Hematopoietic multipotent progenitor cell (in vitro differentiated cells): ENCODE results near the gene GIPC2. TPM values are rescaled to one million over a fixed set of nuclear protein-coding genes. Genes with fewer than 3 reads are reported as not detected.
"Not testable (repeated sequence)": the region's sequence is repeated elsewhere in the genome, so short reads cannot be mapped to it uniquely, and the experiment has no call there.

Experiments used
- DNase-seq, 3 donors: peaks; one replicate each; pipeline ENCODE4 v3.0.0-alpha.2; 2011 to 2015; ENCODE audit warnings: low read depth in 2 of 3, low spot score in 2 of 3
- total RNA-seq: library from RNA; depleted of rRNA; stranded (reverse); fragments of >200 nt; gene quantifications from one replicate; pipeline ENCODE4 v1.2.3, GENCODE V29; 2012

GIPC2 gene
- total RNA-seq, 1 donor: 0.54 TPM

- DNase-seq: no peak
Measured at GRCh38 chr1:78061825-78062523, 16.2 kb downstream of the GIPC2 start.

DNA sequence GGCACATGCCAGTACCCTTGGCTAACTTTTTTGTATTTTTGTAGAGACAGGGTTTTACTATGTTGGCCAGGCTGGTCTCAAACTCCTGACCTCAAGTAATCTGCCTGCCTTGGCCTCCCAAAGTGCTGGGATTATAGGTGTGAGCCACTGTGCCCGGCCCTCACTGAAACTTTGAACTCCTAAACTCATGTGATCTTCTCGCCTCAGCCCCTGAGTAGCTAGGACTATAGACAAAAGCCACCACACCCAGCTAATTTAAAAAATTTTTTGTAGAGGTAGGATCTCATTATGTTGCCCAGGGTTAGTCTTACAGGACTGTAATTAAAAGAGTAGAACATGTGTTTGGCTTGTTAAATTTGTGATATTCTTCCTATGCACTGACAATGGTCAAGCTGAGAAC lies 19.1 kb downstream of the GIPC2 start:
- not testable (repeated sequence) for DNase-seq

- no peak for DNase-seq
Measured at GRCh38 chr1:78068681-78069283, 23.0 kb downstream of the GIPC2 start.

- no peak for DNase-seq
Measured at GRCh38 chr1:78069784-78070183, 24.0 kb downstream of the GIPC2 start.

GRCh38 chr1:78070210-78070609 lies 24.4 kb downstream of the GIPC2 start:
- no peak for DNase-seq

- DNase-seq: no peak
Measured at GRCh38 chr1:78070758-78071157, 25.0 kb downstream of the GIPC2 start.

- DNase-seq: no peak
Measured at GRCh38 chr1:78071696-78072095, 25.9 kb downstream of the GIPC2 start.

- DNase-seq: no peak
Measured at GRCh38 chr1:78072216-78072615, 26.4 kb downstream of the GIPC2 start.

- no peak for DNase-seq
Measured at GRCh38 chr1:78073441-78073840, 27.7 kb downstream of the GIPC2 start.

- no peak for DNase-seq
Measured at GRCh38 chr1:78075621-78076020, 29.9 kb downstream of the GIPC2 start.

DNA sequence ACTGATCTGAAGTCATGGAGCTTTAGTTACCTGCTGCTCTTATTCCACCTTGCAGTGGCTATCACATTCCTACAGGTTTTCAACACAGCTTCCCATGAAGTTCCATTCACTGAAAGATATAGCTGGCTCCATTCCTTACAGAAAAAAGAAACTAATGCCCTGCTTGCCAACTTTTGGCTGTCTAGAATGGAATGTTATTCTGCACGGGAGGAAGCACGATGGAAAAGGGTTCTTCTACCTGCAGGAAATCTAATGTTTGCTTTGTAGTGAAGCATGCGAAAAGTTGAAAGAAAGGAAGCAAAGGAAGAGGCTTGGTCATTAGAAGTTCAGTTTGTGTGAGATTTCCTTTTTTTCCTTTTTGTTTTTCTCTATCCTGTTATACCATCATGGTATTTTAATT lies 32.6 kb downstream of the GIPC2 start:
- no peak for DNase-seq

DNA sequence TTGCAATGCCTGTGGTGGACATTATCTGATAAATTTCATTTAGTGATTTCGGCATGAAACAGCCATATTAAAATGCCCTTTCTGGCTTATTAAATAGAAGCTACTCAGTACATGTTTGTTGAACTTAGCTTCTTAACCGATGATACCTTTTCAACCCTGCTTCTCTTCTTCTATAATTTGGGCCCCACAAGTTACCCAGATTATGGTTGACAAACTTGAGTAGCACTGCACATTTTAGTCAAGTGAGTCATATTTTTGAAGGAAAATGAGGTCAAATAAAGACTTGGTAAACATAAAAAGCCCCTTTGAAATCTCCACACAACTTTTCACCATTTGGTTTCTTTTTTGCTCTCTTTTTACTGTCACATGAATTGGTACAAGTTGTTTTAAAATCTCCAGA lies 33.8 kb downstream of the GIPC2 start:
- DNase-seq: no peak

DNA sequence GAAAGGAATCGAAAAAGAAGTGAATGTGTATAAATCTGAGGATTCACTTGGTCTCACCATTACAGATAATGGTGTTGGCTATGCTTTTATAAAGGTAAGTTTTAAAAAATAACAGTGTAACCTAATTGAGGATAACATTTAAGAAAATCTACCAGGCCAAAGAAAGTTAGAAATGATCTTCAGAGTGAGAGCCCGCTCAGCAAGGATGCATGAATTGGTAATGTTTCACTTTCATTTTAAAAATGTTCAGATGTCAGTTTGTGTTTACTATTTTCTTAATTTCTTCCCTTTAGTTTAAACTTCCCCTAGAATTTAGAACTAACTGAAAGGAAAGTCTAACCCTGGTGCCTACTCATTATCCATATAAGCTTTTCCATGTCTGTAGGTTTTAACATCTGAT lies 35.0 kb downstream of the GIPC2 start:
- DNase-seq: peak in 1 of 3 donors; percentile 1

DNA sequence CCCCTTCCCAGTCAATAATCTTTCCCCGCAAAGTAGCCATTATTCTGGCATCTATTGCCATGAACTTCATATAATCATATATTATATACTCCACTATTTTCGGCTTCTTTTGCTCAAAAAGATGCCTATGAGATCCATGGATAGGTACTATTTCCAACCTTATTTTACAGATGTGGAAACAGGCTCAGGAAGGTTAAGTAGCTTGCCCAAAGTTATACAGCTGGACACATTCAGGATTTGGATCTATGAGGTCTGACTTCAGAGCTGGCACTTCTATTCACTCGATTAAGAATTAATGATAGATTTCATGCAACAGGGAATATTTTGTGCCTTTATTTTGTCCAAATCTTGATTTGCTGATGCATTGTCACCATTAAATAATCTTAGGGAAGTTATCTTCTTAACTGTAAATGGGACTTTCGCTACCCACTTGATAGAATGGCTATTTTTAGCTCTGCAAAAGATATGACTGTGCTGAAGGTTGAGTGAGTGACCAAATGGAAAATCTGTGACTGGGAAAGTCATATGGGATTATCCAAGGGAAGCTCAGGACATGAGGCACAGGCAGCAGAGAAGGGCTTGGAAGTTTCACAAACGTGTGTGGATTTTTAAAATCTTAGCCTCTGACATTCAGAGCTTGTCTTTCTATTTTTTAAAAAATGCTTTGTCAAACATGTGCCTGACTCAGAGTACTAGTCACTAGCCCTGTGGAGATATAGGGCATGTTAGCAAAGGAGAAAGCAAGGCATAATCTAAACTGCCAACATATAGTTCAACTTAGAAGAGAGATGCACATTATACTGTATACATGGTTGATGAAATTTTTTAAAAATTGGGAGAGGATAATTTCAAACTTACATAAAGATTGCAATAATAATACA lies 36.5 kb downstream of the GIPC2 start:
- DNase-seq: no peak

GRCh38 chr1:78084639-78085038 lies 38.9 kb downstream of the GIPC2 start:
- DNase-seq: not testable (repeated sequence)

- no peak for DNase-seq
Measured at GRCh38 chr1:78086697-78087096, 40.9 kb downstream of the GIPC2 start.

GRCh38 chr1:78088015-78088414 lies 42.2 kb downstream of the GIPC2 start:
- DNase-seq: no peak

- DNase-seq: no peak
Measured at GRCh38 chr1:78088486-78088885, 42.7 kb downstream of the GIPC2 start.

DNA sequence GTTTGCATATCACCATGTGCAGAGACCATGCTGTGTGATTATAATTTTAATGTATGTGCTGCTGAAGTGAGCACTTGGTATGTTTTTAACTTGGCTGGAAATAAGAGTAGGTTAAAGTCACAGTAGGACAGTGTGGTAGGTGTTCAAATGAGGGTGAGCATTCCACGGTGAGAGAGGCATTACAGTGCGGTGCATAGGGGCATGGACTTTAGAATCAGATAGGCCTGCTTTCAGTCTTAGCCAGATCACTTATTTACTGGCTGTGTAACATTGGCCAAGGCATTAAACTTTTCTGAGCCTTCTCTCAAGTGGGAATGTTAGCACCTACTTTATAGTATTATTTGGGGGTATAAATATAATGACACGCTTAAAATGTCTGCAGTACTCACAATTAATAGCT lies 43.2 kb downstream of the GIPC2 start:
- DNase-seq: no peak

DNA sequence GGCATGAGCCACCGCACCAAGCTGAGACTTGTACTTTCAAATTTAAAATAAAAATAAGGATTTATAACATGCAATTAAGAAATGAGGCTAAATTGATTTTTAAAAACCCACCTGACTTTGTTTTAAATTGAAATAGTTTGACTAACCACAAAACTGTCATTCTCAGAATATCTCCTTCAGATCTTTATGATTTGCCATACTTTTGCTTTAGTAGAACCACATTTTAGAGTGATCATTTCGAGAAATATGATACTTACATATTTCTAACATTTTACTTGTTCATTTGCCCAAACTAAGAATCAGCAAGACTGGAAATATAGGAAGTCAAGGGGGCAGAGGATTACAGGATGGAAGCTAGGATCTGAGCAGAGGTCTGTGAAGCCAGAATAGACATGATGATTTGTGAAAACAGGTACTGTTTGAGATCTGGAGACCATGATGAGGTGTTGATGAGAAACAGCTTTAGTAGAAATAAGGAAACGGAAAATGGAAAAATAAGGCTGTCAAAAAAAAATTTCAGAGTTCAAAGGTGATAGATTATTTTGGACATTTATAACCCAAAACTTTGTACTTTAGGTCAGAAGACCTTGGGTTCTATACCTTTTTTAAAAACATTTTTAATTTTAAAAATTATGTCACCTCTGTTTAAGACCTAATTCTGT lies 44.8 kb downstream of the GIPC2 start:
- DNase-seq: no peak

DNA sequence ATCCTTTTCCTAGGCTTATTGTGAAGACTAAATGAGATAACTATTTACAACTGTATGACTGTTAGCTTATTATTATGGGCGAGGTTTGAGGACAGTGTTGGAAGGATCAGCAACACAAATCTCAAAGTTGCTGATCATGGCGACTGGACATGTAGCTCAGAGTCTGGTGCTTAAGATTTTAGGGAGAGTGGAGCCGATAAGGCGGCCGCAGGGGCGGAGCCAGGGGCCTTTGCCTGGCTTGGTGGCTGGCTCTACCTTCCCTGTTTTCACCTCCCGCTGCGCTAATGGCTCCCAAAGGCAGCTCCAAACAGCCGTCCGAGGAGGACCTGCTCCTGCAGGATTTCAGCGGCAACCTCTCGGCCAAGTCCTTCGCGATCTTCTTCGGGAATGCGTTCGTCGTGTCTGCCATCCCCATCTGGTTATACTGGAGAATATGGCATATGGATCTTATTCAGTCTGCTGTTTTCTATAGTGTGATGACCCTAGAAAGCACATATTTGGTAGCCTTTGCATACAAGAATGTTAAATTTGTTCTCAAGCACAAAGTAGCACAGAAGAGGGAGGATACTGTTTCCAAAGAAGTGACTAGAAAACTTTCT lies 45.5 kb downstream of the GIPC2 start:
- no peak for DNase-seq
